AG04449 (cell line): Measurements from ENCODE around the gene STT3B.

Source experiments
- CTCF ChIA-PET: fragments of 350-600 bp; formaldehyde crosslinking; extraction: SDS; loops from one replicate; lab custom pipeline; 2021; ENCODE audit warnings: antibody characterized with exemption; lab: Yijun Ruan, JAX
- POLR2A ChIA-PET: fragments of 400-600, 350-600 bp; formaldehyde crosslinking; extraction: SDS; loops from one replicate; lab custom pipeline; 2020; ENCODE audit warnings: antibody characterized with exemption, inconsistent platforms; lab: Yijun Ruan, JAX
- DNase-seq: peaks from one replicate; pipeline ENCODE4 v3.0.0-alpha.2; 2010; ENCODE audit warnings: low read depth, low spot score
- H3K4me3 ChIP-seq: 2 replicates; pipeline ENCODE4 v1.5.1; 2011; ENCODE audit warnings: low read depth, mild to moderate bottlenecking, control low read depth, low read length
- TF ChIP-seq, protein P1 (sequence below): IDR thresholded peaks from one replicate; pipeline ENCODE4 v1.5.1; 2011; ENCODE audit warnings: mild to moderate bottlenecking, moderate library complexity, low read length, control low read depth, inconsistent platforms; ENCODE audit not compliant: insufficient read depth; ENCODE audit errors: missing control alignments

STT3B gene

GRCh38 chr3:31546725-31547124 is 14.0 kb downstream of the STT3B start:
- TF ChIP-seq, protein P1, sequence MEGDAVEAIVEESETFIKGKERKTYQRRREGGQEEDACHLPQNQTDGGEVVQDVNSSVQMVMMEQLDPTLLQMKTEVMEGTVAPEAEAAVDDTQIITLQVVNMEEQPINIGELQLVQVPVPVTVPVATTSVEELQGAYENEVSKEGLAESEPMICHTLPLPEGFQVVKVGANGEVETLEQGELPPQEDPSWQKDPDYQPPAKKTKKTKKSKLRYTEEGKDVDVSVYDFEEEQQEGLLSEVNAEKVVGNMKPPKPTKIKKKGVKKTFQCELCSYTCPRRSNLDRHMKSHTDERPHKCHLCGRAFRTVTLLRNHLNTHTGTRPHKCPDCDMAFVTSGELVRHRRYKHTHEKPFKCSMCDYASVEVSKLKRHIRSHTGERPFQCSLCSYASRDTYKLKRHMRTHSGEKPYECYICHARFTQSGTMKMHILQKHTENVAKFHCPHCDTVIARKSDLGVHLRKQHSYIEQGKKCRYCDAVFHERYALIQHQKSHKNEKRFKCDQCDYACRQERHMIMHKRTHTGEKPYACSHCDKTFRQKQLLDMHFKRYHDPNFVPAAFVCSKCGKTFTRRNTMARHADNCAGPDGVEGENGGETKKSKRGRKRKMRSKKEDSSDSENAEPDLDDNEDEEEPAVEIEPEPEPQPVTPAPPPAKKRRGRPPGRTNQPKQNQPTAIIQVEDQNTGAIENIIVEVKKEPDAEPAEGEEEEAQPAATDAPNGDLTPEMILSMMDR: no peak
- H3K4me3 ChIP-seq: no peak overlapping the region
- POLR2A ChIA-PET: no interaction called here
- no peak for DNase-seq
- CTCF ChIA-PET: interaction anchor here (1.3 to 2.4 kb wide), 2 partner anchors 10 to 20 kb away, joined by 3 to 13 read pairs; no protein-coding TSS in a partner anchor

DNA sequence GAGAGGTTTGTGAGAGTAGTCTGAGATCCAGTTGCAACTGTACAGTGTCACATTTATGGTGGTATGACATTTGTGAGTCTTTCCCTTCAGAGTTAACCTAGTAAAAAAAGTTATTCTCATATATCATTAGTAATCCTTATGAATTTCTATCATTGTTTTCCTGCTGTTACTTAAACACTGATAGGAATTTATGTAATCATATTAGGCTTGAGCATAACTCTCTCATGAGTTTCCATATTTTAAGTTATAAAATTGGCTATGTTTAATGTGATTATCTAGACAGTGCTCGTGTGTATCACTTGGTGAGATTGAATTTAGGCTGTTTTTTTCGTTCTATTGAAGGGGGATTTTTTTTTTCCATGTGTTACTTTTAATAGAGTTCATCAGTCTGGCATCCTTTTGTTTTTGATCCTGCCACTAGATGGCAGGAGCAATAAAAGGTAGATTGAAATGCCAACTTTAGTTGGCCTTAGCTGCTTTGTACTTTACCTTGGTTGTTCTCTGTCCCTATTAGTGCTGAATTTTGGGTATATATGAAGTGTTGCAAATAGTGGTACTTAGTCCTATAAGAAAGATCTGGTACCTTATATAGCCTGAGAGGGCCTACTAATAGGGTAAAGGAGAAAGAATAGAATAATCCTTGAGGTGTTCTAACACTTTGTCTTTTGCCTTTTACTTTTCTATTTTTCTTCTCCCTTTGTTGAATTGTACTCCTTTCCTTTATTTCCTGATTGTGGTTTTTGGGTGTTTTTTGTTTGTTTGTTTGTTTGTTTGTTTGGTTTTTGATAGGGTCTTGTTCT is 17.9 kb downstream of the STT3B start:
- POLR2A ChIA-PET: no interaction called here
- no peak for DNase-seq
- CTCF ChIA-PET: interaction anchor here (0.6 to 3.1 kb wide), 13 partner anchors 8 to 769 kb away, joined by 3 to 14 read pairs (median 5); partner anchors contain the start of gene STT3B
- H3K4me3 ChIP-seq: no peak overlapping the region
- TF ChIP-seq, protein P1: peak; percentile 47

- ChIA-PET POLR2A (no interaction called here), CTCF (interaction anchor here (0.7 to 3.1 kb wide), 10 partner anchors 14 to 217 kb away, joined by 3 to 14 read pairs (median 4); partner anchors contain the start of gene STT3B)
- TF ChIP-seq, protein P1: no peak
- DNase-seq: no peak
- H3K4me3 ChIP-seq: no peak overlapping the region
These were observed 18.9 kb downstream of the STT3B start for GRCh38 chr3:31551646-31552045.

GRCh38 chr3:31552103-31552502 is 19.4 kb downstream of the STT3B start:
- TF ChIP-seq, protein P1: no peak
- ChIA-PET CTCF (interaction anchor here (0.7 to 3.1 kb wide), 5 partner anchors 14 to 217 kb away, joined by 3 to 12 read pairs (median 3); no protein-coding TSS in a partner anchor), POLR2A (no interaction called here)
- no peak overlapping the region for H3K4me3 ChIP-seq
- no peak for DNase-seq

- POLR2A ChIA-PET: no interaction called here
- TF ChIP-seq, protein P1: no peak
- CTCF ChIA-PET: interaction anchor here (1.0 to 1.4 kb wide), 2 partner anchors 14 to 20 kb away, joined by 3 read pairs; no protein-coding TSS in a partner anchor
- no peak overlapping the region for H3K4me3 ChIP-seq
- no peak for DNase-seq
These were observed 20.5 kb downstream of the STT3B start for GRCh38 chr3:31553258-31553657.

GRCh38 chr3:31555204-31555603 is 22.5 kb downstream of the STT3B start:
- H3K4me3 ChIP-seq: no peak overlapping the region
- ChIA-PET CTCF (interaction anchor here (1.5 kb wide), 1 partner anchor 213 kb away, joined by 4 read pairs; no protein-coding TSS in a partner anchor), POLR2A (no interaction called here)
- DNase-seq: no peak
- TF ChIP-seq, protein P1: no peak
